ENCODE data around the gene SFMBT2. TPM values are rescaled to one million over a fixed set of nuclear protein-coding genes. Genes with fewer than 3 reads are reported as not detected.
"Not testable (repeated sequence)": the region's sequence is repeated elsewhere in the genome, so short reads cannot be mapped to it uniquely, and the experiment has no call there.

The SFMBT2 gene
- polyA plus RNA-seq, 1 experiment = 0.06 TPM

DNA sequence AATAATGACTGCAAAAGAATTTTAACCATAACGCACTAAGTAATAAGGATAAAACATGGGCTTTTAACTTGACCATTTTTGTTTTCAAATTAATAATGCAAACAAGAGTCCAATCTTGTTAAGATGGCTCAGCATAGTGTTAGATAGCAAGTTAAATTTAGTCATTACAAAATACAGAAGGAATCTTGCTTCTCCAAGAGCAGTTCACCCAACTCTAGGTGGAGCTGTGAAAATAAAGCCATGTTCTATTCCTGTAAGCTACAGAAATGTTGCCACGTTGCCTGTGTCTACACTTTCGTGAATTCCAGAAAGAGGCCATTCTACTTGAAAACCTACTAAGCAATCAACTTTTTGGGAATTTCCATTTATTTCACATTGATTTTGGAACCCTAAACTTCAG, 191.9 kb downstream of the SFMBT2 start:
- CTCF ChIA-PET = no interaction called here
- POLR2A ChIA-PET = no interaction called here
- DNase-seq (ENCODE audit: low read depth) = no peak
- Histone ChIP-seq H3K27me3 (ENCODE audit: control insufficient read depth, insufficient read depth, low read length) (no peaks in the 10 kb centered on the region), H3K4me3 (ENCODE audit: low read depth, low read length) (no peak overlapping the region), H3K36me3 (ENCODE audit: control insufficient read depth, insufficient read depth, low read length) (no peaks in the 10 kb centered on the region)
- TF ChIP-seq, protein P1, sequence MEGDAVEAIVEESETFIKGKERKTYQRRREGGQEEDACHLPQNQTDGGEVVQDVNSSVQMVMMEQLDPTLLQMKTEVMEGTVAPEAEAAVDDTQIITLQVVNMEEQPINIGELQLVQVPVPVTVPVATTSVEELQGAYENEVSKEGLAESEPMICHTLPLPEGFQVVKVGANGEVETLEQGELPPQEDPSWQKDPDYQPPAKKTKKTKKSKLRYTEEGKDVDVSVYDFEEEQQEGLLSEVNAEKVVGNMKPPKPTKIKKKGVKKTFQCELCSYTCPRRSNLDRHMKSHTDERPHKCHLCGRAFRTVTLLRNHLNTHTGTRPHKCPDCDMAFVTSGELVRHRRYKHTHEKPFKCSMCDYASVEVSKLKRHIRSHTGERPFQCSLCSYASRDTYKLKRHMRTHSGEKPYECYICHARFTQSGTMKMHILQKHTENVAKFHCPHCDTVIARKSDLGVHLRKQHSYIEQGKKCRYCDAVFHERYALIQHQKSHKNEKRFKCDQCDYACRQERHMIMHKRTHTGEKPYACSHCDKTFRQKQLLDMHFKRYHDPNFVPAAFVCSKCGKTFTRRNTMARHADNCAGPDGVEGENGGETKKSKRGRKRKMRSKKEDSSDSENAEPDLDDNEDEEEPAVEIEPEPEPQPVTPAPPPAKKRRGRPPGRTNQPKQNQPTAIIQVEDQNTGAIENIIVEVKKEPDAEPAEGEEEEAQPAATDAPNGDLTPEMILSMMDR (IDR thresholded peaks at IDR 0.05; ENCODE audit: insufficient read depth, low read depth, low read length) = no peak

DNA sequence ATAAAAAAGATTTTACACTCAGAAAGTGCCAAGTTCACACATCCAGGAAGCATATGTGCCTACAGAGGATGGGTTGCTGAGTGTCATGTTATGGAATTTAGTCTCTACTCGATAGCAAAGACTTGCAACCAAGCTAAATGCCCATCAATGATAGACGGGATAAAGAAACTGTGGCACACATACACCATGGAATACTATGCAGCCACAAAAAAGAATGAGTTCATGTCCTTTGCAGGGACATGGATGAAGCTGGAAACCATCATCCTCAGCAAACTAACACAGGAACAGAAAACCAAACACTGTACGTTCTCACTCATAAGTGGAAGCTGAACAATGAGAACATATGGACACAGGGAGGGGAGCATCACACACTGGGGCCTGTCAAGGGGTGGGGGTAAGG, 198.1 kb downstream of the SFMBT2 start:
- DNase-seq (ENCODE audit: low read depth); H3K4me3 ChIP-seq (ENCODE audit: low read depth, low read length); CTCF ChIA-PET; POLR2A ChIA-PET; H3K27me3 ChIP-seq (ENCODE audit: control insufficient read depth, insufficient read depth, low read length); H3K36me3 ChIP-seq (ENCODE audit: control insufficient read depth, insufficient read depth, low read length): not testable (repeated sequence)

DNA sequence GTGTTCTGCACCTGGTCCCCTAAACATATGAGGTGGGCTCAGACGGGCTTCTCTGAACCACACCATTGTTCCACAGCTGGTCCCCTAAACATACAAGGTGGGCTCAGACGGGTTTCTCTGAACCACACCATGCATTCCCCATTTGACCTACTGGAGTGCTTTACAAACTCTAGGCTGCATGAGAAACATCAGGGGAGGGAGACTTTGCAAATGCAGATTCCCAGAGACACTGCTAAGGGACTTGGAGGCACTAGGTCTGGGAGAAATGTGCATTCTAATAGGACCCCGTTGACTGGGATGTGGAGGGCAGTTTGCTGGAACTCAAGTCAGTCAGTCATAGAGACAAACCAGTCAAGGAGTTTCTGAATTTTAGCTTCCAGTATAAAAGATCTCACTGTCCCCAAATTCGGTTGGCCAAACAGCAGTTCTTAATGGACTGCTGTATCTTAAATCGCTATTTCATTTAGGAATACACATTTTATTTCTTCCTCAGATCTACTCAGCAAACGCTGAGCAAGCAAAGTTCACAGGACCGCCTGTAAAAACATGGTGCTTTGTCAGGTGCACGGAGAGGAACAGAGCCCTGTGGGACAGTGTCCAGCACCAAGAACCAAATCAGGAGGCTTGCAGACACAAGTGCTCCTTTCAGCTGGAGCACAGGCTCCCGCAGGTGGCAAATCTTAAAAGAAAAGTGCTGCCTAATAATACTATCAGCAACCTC, 198.8 kb downstream of the SFMBT2 start:
- ChIA-PET POLR2A (no interaction called here), CTCF (no interaction called here)
- H3K4me3 ChIP-seq (ENCODE audit: low read depth, low read length) = no peak overlapping the region
- no peak for DNase-seq (ENCODE audit: low read depth)
- H3K27me3 ChIP-seq (ENCODE audit: control insufficient read depth, insufficient read depth, low read length) = no peaks in the 10 kb centered on the region
- TF ChIP-seq, protein P1 (IDR thresholded peaks at IDR 0.05; ENCODE audit: insufficient read depth, low read depth, low read length) = no peak
- no peaks in the 10 kb centered on the region for H3K36me3 ChIP-seq (ENCODE audit: control insufficient read depth, insufficient read depth, low read length)

DNA sequence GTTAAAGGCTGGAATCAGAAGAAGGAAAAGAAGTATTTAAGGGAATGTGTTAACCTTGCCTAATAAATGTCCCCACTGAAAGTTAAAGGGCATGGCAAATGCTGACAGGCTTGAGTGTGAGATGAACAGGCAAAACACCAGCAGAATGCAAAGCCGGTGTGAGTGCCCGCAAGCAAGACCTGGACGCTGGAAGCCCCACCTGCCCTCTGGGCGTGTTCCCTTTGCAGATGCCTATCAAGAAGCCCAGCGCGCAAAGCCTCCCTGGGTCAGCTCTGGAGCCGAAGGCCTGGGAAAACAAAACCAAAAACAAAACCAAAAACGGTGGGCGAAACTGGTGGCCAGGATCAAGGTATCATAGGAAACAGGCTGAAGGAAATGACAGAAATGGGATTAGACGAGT, 200.3 kb downstream of the SFMBT2 start:
- DNase-seq (ENCODE audit: low read depth) = no peak
- H3K36me3 ChIP-seq (ENCODE audit: control insufficient read depth, insufficient read depth, low read length) = no peaks in the 10 kb centered on the region
- H3K4me3 ChIP-seq (ENCODE audit: low read depth, low read length) = no peak overlapping the region
- TF ChIP-seq, protein P1 (IDR thresholded peaks at IDR 0.05; ENCODE audit: insufficient read depth, low read depth, low read length) = no peak
- no peaks in the 10 kb centered on the region for H3K27me3 ChIP-seq (ENCODE audit: control insufficient read depth, insufficient read depth, low read length)
- CTCF ChIA-PET = no interaction called here
- POLR2A ChIA-PET = no interaction called here

DNA sequence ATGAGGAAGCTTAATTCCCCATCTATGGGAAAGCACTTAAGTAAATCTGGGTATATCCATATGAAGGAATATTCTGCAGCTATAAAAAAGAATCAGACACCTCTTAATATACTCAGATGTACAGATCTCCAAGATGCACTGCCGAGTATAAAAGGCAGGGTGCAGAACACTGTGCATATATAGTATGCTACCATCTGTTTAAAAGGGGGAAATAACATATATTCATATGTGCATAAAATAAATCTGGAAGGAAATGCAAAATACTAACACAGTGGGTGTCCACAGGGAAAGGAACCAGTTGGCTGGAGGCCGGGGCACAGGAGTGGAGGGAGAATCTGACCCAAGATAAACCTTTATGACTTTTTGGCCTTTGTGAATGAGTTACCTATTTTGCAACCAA, 201.4 kb downstream of the SFMBT2 start:
- no peak for DNase-seq (ENCODE audit: low read depth)
- POLR2A ChIA-PET = no interaction called here
- CTCF ChIA-PET = no interaction called here
- no peak overlapping the region for H3K4me3 ChIP-seq (ENCODE audit: low read depth, low read length)
- TF ChIP-seq, protein P1 (IDR thresholded peaks at IDR 0.05; ENCODE audit: insufficient read depth, low read depth, low read length) = no peak
- no peaks in the 10 kb centered on the region for H3K36me3 ChIP-seq (ENCODE audit: control insufficient read depth, insufficient read depth, low read length)
- no peaks in the 10 kb centered on the region for H3K27me3 ChIP-seq (ENCODE audit: control insufficient read depth, insufficient read depth, low read length)
